B cell (primary cell): Measurements from ENCODE around the gene HBS1L. TPM values are rescaled to one million over a fixed set of nuclear protein-coding genes. Genes with fewer than 3 reads are reported as not detected.

Experiments
- ATAC-seq: fragments of 200-7000 bp; cut with Tn5 transposase; one replicate; pipeline ENCODE4 v1.10.0; 2021; ENCODE audit warnings: low read depth, mild to moderate bottlenecking, moderate number of reproducible peaks, moderate library complexity
- CTCF ChIA-PET: fragments of 350-600 bp; sonication (Branson Sonifier 250); formaldehyde crosslinking; loops from one replicate; lab custom pipeline; 2021; ENCODE audit warnings: antibody characterized with exemption, inconsistent platforms; lab: Charles Lee
- POLR2A ChIA-PET: fragments of 350-600 bp; sonication (Branson Sonifier 250); formaldehyde crosslinking; loops from one replicate; lab custom pipeline; 2021; ENCODE audit warnings: antibody characterized with exemption; lab: Charles Lee
- DNase-seq: peaks from one replicate; pipeline ENCODE4 v3.0.0; 2013
- H2AFZ ChIP-seq: 2 replicates; pipeline ENCODE4 v1.6.1; 2012; ENCODE audit warnings: mild to moderate bottlenecking, low read depth, low read length; ENCODE audit not compliant: insufficient read depth, poor library complexity, severe bottlenecking
- H3K27ac ChIP-seq, 2 donors: 1 replicate in 1 of 2; 2 replicates in 1 of 2; pipeline ENCODE4 v1.5.1; 2012 to 2013; ENCODE audit warnings: low read length in 2 of 2, mild to moderate bottlenecking in 2 of 2, moderate library complexity in 1 of 2
- H3K27me3 ChIP-seq, 4 experiments: fragments of 200-600 bp in 1 of 4; sonication (generic) in 1 of 4; replicated peaks in 1 of 4; 1 replicate in 2 of 4; 2 replicates in 2 of 4; pipeline versions ENCODE4 v1.6.1 to v1.7.0; 2013 to 2016; ENCODE audit warnings: low read length in 3 of 4, mild to moderate bottlenecking in 2 of 4, mixed read lengths in 1 of 4, moderate library complexity in 1 of 4; ENCODE audit not compliant: insufficient read depth in 4 of 4, control insufficient read depth in 3 of 4; ENCODE audit errors: control extremely low read depth in 1 of 4
- H3K36me3 ChIP-seq, 2 experiments: replicated peaks in 1 of 2; 1 replicate in 1 of 2; 2 replicates in 1 of 2; pipeline versions ENCODE4 v1.6.1 to v1.7.1; 2013; ENCODE audit warnings: low read length in 1 of 2; ENCODE audit not compliant: insufficient read depth in 2 of 2, control insufficient read depth in 1 of 2; ENCODE audit errors: control extremely low read depth in 1 of 2, extremely low read depth in 1 of 2
- H3K4me1 ChIP-seq, 2 donors: fragments of 200-600 bp in 1 of 2; sonication (generic) in 1 of 2; 1 replicate in 1 of 2; 2 replicates in 1 of 2; pipeline versions ENCODE4 v1.5.1 to v1.6.1; 2013 to 2017; ENCODE audit warnings: low read length in 2 of 2; ENCODE audit not compliant: control insufficient read depth in 2 of 2, insufficient read depth in 2 of 2
- H3K4me2 ChIP-seq: replicated peaks from 2 replicates; pipeline ENCODE3; 2012; ENCODE audit warnings: mild to moderate bottlenecking, low read depth, low read length; ENCODE audit not compliant: poor library complexity, severe bottlenecking
- H3K4me3 ChIP-seq, 5 experiments: fragments of 200-600 bp in 1 of 5; sonication (generic) in 1 of 5; 1 replicate in 3 of 5; 2 replicates in 2 of 5; pipeline versions ENCODE4 v1.5.1 to v1.7.0; 2011 to 2016; ENCODE audit warnings: low read length in 4 of 5, mild to moderate bottlenecking in 4 of 5, low read depth in 2 of 5, control low read depth in 1 of 5, moderate library complexity in 1 of 5; ENCODE audit not compliant: insufficient read depth in 1 of 5; ENCODE audit errors: control extremely low read depth in 1 of 5, extremely low read depth in 1 of 5
- H3K79me2 ChIP-seq: fragments of 200-600 bp; sonication (generic); one replicate; pipeline ENCODE4 v1.6.0; 2016; ENCODE audit warnings: low read length; ENCODE audit not compliant: control insufficient read depth, insufficient read depth
- H3K9ac ChIP-seq: fragments of 200-600 bp; sonication (generic); 2 replicates; pipeline ENCODE4 v1.6.1; 2017; ENCODE audit warnings: mild to moderate bottlenecking, low read length, moderate library complexity
- H3K9me3 ChIP-seq, 3 donors: one replicate each; pipeline versions ENCODE4 v1.6.1 to v1.7.1; 2013; ENCODE audit warnings: low read length in 2 of 3; ENCODE audit not compliant: control insufficient read depth in 2 of 3, insufficient read depth in 1 of 3; ENCODE audit errors: control extremely low read depth in 1 of 3
- H4K20me1 ChIP-seq: 2 replicates; pipeline ENCODE4 v1.6.0; 2012; ENCODE audit warnings: mild to moderate bottlenecking, low read length; ENCODE audit not compliant: insufficient read depth, control insufficient read depth, poor library complexity, severe bottlenecking
- H3K27ac Mint-ChIP-seq: one replicate; pipeline ENCODE4 v1.8.0; 2021; ENCODE audit warnings: mixed read lengths
- H3K27me3 Mint-ChIP-seq: one replicate; pipeline ENCODE4 v1.8.0; 2021; ENCODE audit warnings: mixed read lengths
- H3K4me1 Mint-ChIP-seq: one replicate; pipeline ENCODE4 v1.8.0; 2021; ENCODE audit warnings: mixed read lengths
- H3K4me3 Mint-ChIP-seq: one replicate; pipeline ENCODE4 v1.8.0; 2021; ENCODE audit warnings: mixed read lengths
- H3K9me3 Mint-ChIP-seq: one replicate; pipeline ENCODE4 v1.8.0; 2022; ENCODE audit warnings: mixed read lengths; ENCODE audit not compliant: insufficient read depth
- EZH2 ChIP-seq: IDR thresholded peaks from 2 replicates; pipeline ENCODE4 v1.6.1; 2012; ENCODE audit warnings: borderline replicate concordance, low read depth, mild to moderate bottlenecking, moderate library complexity, low read length; ENCODE audit not compliant: insufficient read depth, poor library complexity, severe bottlenecking
- WGBS: methylation state at CpG from one replicate; pipeline ENCODE4 v1.1.5; 2013; ENCODE audit warnings: missing lambda C conversion rate; ENCODE audit not compliant: insufficient coverage; 5-methylcytosine and 5-hydroxymethylcytosine counted together
- intact Hi-C: fragments of 100-400 bp; cut with micrococcal nuclease; formaldehyde crosslinking; loops from one replicate; pipeline ENCODE4 v1.10.0; 2022
- polyA plus RNA-seq: library from polyadenylated mRNA; depleted of rRNA; stranded (reverse); fragments of >200 nt; gene quantifications from 2 replicates; pipeline ENCODE4 v1.2.3, GENCODE V29; 2012
- total RNA-seq, 2 donors: library from RNA; stranded (reverse); fragments of 120-200 nt in 1 of 2; gene quantifications; 1 replicate in 1 of 2; 2 replicates in 1 of 2; pipeline versions ENCODE4 v1.2.3 to v1.2.4, GENCODE V29; 2013 to 2022
- TF ChIP-seq, protein P1 (sequence below): fragments of 200-600 bp; IDR thresholded peaks from one replicate; pipeline ENCODE4 v1.8.0; 2022; ENCODE audit warnings: antibody characterized with exemption, mild to moderate bottlenecking

Gene HBS1L
- total and polyA plus RNA-seq, 2 donors (not counting 1 experiment from before 2014, with no cell fraction given), result 10.3 to 58.2 TPM

DNA sequence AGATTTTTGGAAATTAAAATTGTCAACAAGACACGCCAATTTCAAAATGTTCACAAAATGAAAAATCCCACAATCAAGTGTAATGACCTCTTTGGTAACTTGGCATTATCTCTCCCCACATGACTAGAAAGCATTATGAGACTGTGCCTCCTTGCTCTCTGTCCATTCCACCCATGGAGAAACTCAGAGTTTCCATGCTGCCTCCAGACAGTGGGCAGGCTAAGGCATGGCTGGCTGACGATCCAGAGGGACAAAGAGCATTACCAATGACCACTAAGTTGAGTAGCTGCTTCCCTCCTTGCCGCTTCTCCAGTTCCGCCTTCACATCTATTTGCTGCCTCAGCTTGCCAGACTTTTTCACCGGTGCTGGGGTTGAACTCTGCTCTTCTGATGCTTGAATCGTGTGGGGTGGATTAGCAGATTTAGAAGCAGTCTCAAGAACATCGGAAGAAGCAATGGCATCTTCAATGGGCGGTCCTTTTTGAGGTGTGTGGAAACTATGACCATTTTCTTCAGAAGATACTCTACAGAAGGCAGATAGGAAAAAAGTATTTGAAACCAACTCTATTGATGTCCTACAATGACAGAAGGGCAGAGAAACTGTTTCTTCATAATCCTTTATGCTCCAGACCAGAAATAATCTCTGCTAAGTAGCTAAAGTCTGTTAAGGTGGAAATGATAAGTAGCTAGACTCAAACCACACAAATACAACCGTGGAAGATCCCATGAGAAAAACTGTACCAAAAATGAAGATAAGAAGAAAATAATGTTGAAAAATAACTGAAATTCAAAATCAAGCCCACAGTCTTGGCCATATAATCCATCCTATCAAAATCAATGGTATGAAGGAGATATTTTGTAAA is 57.3 kb downstream of the HBS1L start:
- Histone ChIP-seq H3K4me3 (no peak overlapping the region), H4K20me1 (no peaks in the 10 kb centered on the region), H3K9ac (no peak overlapping the region), H3K36me3 (peaks cover 14 to 42% of the 10 kb centered on the region in 2 experiments), H3K27me3 (no peaks in the 10 kb centered on the region), H3K4me1 (no peaks in the 10 kb centered on the region), H3K79me2 (no peaks in the 10 kb centered on the region), H3K4me2 (no peak overlapping the region), H2AFZ (no peak overlapping the region), H3K9me3 (no peaks in the 10 kb centered on the region), H3K27ac (no peak overlapping the region)
- Mint-ChIP-seq H3K4me3 (no peak overlapping the region), H3K27ac (no peak overlapping the region), H3K27me3 (no peaks in the 10 kb centered on the region), H3K9me3 (no peaks in the 10 kb centered on the region), H3K4me1 (peaks cover 1% of the 10 kb centered on the region)
- 100% methylated on average over 3 of the region's 9 CpGs for WGBS
- intact Hi-C loops, result no loop called here
- ATAC-seq, result no peak
- no peak for DNase-seq
- POLR2A ChIA-PET, result interaction anchor here (0.6 kb wide), 1 partner anchor 97 kb away, joined by 4 read pairs; no protein-coding TSS in a partner anchor
- TF ChIP-seq, protein P1, sequence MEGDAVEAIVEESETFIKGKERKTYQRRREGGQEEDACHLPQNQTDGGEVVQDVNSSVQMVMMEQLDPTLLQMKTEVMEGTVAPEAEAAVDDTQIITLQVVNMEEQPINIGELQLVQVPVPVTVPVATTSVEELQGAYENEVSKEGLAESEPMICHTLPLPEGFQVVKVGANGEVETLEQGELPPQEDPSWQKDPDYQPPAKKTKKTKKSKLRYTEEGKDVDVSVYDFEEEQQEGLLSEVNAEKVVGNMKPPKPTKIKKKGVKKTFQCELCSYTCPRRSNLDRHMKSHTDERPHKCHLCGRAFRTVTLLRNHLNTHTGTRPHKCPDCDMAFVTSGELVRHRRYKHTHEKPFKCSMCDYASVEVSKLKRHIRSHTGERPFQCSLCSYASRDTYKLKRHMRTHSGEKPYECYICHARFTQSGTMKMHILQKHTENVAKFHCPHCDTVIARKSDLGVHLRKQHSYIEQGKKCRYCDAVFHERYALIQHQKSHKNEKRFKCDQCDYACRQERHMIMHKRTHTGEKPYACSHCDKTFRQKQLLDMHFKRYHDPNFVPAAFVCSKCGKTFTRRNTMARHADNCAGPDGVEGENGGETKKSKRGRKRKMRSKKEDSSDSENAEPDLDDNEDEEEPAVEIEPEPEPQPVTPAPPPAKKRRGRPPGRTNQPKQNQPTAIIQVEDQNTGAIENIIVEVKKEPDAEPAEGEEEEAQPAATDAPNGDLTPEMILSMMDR, result no peak
- no peak for TF ChIP-seq EZH2
- CTCF ChIA-PET, result interaction anchor here (1.0 to 1.1 kb wide), 2 partner anchors 118 to 841 kb away, joined by 3 read pairs; no protein-coding TSS in a partner anchor

DNA sequence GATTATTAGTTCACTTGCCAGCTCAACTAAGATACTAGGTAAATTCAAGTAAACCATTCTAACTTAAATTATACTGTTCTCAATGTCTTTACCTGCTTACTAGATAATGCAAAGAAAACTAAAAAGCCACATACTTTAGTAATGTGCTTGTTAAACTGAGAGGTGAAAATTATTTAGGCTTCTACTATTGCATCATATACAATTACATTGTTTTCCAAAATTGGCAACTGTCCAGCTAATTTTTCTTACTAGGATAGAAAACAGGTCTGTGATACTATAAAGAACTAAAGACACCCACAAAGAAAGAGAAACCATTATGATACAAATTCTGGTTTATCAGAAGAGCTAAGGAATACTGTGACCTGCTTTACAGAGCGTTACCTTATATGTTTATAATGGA is 59.1 kb downstream of the HBS1L start:
- Histone ChIP-seq H3K79me2 (no peaks in the 10 kb centered on the region), H3K4me1 (no peaks in the 10 kb centered on the region), H3K4me3 (no peak overlapping the region), H3K27me3 (no peaks in the 10 kb centered on the region), H2AFZ (no peak overlapping the region), H3K9me3 (no peaks in the 10 kb centered on the region), H3K36me3 (peaks cover 14 to 54% of the 10 kb centered on the region in 2 experiments), H4K20me1 (no peaks in the 10 kb centered on the region), H3K4me2 (no peak overlapping the region), H3K9ac (no peak overlapping the region), H3K27ac (no peak overlapping the region)
- ChIA-PET CTCF (no interaction called here), POLR2A (no interaction called here)
- Mint-ChIP-seq H3K4me1 (no peaks in the 10 kb centered on the region), H3K4me3 (no peak overlapping the region), H3K9me3 (no peaks in the 10 kb centered on the region), H3K27me3 (no peaks in the 10 kb centered on the region), H3K27ac (no peak overlapping the region)
- no peak for DNase-seq
- intact Hi-C loops, result no loop called here
- TF ChIP-seq, protein P1, result no peak
- TF ChIP-seq EZH2, result no peak
- no CpG with 5 or more reads among the region's 1 CpG for WGBS
- ATAC-seq, result no peak
